Ishikawa (cell line): ENCODE data around the gene PLCB1.

Experiments used
- CEBPB ChIP-seq: IDR thresholded peaks from 2 replicates; pipeline ENCODE4 v1.6.1; 2012
- YY1 ChIP-seq: IDR thresholded peaks from 2 replicates; pipeline ENCODE4 v1.6.1; 2012; ENCODE audit warnings: low read depth
- TF ChIP-seq, protein P1 (sequence below): IDR thresholded peaks from 2 replicates; pipeline ENCODE4 v1.6.1; 2012; ENCODE audit warnings: low read depth, mild to moderate bottlenecking

DNA sequence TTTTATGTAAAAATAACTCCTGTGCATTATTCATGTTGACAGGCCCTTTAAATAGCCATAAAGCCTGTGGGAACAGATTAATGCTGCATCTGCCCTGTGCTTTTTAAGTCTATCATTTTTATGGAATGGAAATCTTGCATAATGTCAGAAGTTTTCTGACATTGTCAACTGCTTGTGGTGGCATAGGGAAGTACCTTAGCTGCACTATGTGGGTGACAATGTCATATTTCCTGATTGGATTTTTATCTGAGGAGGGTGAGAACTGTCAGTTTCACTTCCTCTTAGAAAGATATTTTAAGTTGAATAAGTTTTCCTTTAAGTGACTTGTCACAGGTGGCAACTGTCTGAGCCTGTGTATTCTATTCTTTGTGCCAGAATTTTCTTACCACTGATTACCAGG is 267.9 kb downstream of the PLCB1 start:
- TF ChIP-seq YY1 = no peak
- no peak for TF ChIP-seq CEBPB
- TF ChIP-seq, protein P1, sequence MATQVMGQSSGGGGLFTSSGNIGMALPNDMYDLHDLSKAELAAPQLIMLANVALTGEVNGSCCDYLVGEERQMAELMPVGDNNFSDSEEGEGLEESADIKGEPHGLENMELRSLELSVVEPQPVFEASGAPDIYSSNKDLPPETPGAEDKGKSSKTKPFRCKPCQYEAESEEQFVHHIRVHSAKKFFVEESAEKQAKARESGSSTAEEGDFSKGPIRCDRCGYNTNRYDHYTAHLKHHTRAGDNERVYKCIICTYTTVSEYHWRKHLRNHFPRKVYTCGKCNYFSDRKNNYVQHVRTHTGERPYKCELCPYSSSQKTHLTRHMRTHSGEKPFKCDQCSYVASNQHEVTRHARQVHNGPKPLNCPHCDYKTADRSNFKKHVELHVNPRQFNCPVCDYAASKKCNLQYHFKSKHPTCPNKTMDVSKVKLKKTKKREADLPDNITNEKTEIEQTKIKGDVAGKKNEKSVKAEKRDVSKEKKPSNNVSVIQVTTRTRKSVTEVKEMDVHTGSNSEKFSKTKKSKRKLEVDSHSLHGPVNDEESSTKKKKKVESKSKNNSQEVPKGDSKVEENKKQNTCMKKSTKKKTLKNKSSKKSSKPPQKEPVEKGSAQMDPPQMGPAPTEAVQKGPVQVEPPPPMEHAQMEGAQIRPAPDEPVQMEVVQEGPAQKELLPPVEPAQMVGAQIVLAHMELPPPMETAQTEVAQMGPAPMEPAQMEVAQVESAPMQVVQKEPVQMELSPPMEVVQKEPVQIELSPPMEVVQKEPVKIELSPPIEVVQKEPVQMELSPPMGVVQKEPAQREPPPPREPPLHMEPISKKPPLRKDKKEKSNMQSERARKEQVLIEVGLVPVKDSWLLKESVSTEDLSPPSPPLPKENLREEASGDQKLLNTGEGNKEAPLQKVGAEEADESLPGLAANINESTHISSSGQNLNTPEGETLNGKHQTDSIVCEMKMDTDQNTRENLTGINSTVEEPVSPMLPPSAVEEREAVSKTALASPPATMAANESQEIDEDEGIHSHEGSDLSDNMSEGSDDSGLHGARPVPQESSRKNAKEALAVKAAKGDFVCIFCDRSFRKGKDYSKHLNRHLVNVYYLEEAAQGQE = no peak
